ENCODE data around the gene IL1A.

The IL1A gene

DNA sequence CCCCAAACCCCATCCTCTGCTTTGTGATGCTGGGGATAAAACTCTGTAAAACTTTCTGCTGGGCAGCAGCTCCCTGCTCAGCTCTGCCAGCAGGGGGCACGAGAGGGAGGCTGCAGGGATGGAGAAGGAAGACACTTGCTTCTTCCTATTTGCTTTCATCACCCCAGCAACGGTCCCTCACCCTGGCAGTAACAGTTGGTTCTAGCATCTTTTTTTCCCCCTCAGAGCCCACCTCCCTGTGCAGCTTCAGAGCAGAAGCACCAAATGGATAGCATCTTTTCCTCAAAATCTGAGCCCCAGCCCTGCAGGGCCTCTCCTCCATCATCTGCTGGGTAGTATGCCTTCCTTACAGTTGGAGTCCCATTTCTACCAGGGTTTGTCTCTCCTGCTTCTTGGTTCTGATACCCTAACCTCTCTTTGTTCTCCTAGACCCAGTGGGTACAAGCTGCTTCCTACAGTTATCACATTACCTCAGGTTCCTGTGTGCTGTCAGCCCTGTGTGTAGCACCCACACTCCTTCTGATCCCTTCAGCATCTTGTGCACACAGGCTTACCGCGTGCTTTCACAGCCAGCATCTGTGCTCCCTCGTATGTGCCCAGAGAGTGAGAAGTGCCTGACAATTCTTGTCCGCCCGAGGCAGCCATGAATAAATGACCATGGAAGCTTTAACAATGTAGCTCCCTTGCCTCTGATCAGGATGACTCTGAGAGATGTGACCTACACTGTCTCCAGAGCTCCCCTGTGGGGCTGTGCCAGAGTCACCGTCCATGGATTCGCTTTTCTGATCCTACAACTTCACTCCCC lies 34.3 kb downstream of the IL1A start:
- Histone ChIP-seq H3K4me3 (ENCODE audit: severe bottlenecking) (no peak overlapping the region), H3K27ac (ENCODE audit: poor library complexity, severe bottlenecking) (peak overlapping the region; percentile 10), H3K9me3 (ENCODE audit: severe bottlenecking) (no peaks in the 10 kb centered on the region), H3K36me3 (ENCODE audit: low read depth) (peaks cover 98% of the 10 kb centered on the region), H3K4me1 (ENCODE audit: insufficient read depth, poor library complexity, severe bottlenecking) (no peaks in the 10 kb centered on the region), H3K27me3 (ENCODE audit: insufficient read depth, poor library complexity, severe bottlenecking) (no peaks in the 10 kb centered on the region)
- peak; percentile 78 for ATAC-seq (ENCODE audit: low read depth)
- DNase-seq (ENCODE audit: low spot score), result no peak
- TF ChIP-seq, protein P1, sequence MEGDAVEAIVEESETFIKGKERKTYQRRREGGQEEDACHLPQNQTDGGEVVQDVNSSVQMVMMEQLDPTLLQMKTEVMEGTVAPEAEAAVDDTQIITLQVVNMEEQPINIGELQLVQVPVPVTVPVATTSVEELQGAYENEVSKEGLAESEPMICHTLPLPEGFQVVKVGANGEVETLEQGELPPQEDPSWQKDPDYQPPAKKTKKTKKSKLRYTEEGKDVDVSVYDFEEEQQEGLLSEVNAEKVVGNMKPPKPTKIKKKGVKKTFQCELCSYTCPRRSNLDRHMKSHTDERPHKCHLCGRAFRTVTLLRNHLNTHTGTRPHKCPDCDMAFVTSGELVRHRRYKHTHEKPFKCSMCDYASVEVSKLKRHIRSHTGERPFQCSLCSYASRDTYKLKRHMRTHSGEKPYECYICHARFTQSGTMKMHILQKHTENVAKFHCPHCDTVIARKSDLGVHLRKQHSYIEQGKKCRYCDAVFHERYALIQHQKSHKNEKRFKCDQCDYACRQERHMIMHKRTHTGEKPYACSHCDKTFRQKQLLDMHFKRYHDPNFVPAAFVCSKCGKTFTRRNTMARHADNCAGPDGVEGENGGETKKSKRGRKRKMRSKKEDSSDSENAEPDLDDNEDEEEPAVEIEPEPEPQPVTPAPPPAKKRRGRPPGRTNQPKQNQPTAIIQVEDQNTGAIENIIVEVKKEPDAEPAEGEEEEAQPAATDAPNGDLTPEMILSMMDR (IDR thresholded peaks at IDR 0.05; ENCODE audit: poor library complexity, severe bottlenecking), result peak; percentile 96

DNA sequence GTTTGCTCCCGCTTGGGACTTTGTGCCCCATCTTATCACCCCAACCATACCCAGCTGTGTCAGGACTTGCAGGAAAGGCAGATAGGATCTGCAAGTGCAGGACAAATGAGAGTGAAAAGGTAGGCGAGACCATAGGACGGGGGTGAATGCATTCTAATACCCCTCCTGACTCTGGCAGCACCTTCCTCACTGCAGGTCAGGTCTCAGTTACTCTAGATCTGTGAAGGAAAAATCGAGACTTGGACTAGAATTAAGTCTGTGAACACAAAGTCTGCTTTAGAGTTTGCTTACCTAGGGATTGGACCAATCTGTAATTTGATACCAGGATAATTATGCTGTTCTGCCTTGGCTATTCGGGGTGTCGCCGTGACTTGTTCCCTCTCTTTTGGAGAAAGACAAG lies 43.8 kb downstream of the IL1A start:
- ATAC-seq (ENCODE audit: low read depth) (no peak), DNase-seq (ENCODE audit: low spot score) (no peak)
- Histone ChIP-seq H3K4me1 (ENCODE audit: insufficient read depth, poor library complexity, severe bottlenecking) (peaks cover 15% of the 10 kb centered on the region), H3K9me3 (ENCODE audit: severe bottlenecking) (no peaks in the 10 kb centered on the region), H3K4me3 (ENCODE audit: severe bottlenecking) (no peak overlapping the region), H3K36me3 (ENCODE audit: low read depth) (peaks cover 83% of the 10 kb centered on the region), H3K27ac (ENCODE audit: poor library complexity, severe bottlenecking) (no peak overlapping the region), H3K27me3 (ENCODE audit: insufficient read depth, poor library complexity, severe bottlenecking) (no peaks in the 10 kb centered on the region)
- TF ChIP-seq, protein P1 (IDR thresholded peaks at IDR 0.05; ENCODE audit: poor library complexity, severe bottlenecking), result no peak

DNA sequence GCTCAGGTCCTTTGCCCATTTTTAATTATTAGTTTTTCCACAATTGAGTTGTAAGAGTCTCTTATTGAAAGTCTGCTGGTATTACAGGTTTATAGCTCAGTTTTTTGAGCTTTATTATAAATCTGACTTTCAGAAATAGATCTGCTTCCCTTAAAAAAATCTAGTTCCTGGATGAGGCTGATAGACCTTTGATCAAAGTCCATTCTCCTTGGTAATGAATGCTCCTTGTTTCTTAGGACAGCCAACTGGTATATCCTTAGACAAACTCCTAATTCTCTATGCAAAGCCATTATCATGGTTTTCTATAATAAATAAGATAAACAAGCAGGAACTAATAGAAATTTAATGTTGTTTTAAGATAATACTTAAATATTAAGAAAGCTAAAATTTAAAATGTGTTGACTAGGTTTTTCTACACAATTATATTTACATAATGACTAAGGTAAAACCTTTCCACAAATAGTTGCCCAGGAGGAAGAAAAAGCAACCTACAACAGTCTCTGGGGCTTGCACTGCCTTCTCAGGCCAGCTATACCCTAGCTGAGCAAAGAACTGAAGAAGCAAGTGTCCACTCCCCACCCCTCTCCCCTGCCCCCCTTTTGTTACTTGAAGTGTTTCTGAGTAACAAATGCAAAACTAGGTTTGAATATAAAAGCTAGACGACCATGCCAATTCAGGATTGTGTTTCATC lies 46.6 kb downstream of the IL1A start:
- Histone ChIP-seq H3K27ac (ENCODE audit: poor library complexity, severe bottlenecking) (peak overlapping the region; percentile 39), H3K9me3 (ENCODE audit: severe bottlenecking) (no peaks in the 10 kb centered on the region), H3K4me3 (ENCODE audit: severe bottlenecking) (no peak overlapping the region), H3K36me3 (ENCODE audit: low read depth) (peaks cover 55% of the 10 kb centered on the region), H3K27me3 (ENCODE audit: insufficient read depth, poor library complexity, severe bottlenecking) (no peaks in the 10 kb centered on the region), H3K4me1 (ENCODE audit: insufficient read depth, poor library complexity, severe bottlenecking) (peaks cover 15% of the 10 kb centered on the region)
- DNase-seq (ENCODE audit: low spot score) (no peak), ATAC-seq (ENCODE audit: low read depth) (no peak)
- TF ChIP-seq, protein P1 (IDR thresholded peaks at IDR 0.05; ENCODE audit: poor library complexity, severe bottlenecking), result no peak

DNA sequence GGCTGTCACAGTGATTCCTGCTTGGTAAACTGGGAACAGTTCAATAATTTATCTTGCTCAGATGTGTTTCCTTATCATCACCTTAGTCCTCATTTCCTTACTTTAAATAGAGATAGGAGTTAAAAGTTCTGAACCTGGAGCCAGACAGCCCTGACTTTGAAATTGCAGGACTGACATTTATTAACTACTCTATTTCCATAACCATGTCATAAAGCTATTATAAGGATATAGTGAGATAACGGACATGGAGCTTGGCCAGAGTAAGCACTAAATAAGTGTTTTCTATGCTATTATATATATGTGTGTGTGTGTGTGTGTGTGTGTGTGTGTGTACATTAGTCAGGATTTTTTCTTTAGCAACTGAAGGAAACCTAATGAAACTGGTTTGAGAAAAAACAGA lies 50.4 kb downstream of the IL1A start:
- Histone ChIP-seq H3K27me3 (ENCODE audit: insufficient read depth, poor library complexity, severe bottlenecking) (no peaks in the 10 kb centered on the region), H3K4me3 (ENCODE audit: severe bottlenecking) (no peak overlapping the region), H3K9me3 (ENCODE audit: severe bottlenecking) (no peaks in the 10 kb centered on the region), H3K4me1 (ENCODE audit: insufficient read depth, poor library complexity, severe bottlenecking) (peaks cover 15% of the 10 kb centered on the region), H3K36me3 (ENCODE audit: low read depth) (peaks cover 17% of the 10 kb centered on the region), H3K27ac (ENCODE audit: poor library complexity, severe bottlenecking) (no peak overlapping the region)
- DNase-seq (ENCODE audit: low spot score) (no peak), ATAC-seq (ENCODE audit: low read depth) (no peak)
- TF ChIP-seq, protein P1 (IDR thresholded peaks at IDR 0.05; ENCODE audit: poor library complexity, severe bottlenecking), result no peak

Measured in RWPE2 (cell line).